GM21526 (cell line): ENCODE results near the gene TUBA3D.
"Not testable (repeated sequence)": the region's sequence is repeated elsewhere in the genome, so short reads cannot be mapped to it uniquely, and the experiment has no call there.

Source experiments
- ATAC-seq: cut with Tn5 transposase; IDR thresholded peaks from one replicate; pipeline ENCODE4 v1.9.1; 2021; ENCODE audit warnings: moderate library complexity; ENCODE audit not compliant: unreplicated experiment, low FRiP score

Gene TUBA3D

DNA sequence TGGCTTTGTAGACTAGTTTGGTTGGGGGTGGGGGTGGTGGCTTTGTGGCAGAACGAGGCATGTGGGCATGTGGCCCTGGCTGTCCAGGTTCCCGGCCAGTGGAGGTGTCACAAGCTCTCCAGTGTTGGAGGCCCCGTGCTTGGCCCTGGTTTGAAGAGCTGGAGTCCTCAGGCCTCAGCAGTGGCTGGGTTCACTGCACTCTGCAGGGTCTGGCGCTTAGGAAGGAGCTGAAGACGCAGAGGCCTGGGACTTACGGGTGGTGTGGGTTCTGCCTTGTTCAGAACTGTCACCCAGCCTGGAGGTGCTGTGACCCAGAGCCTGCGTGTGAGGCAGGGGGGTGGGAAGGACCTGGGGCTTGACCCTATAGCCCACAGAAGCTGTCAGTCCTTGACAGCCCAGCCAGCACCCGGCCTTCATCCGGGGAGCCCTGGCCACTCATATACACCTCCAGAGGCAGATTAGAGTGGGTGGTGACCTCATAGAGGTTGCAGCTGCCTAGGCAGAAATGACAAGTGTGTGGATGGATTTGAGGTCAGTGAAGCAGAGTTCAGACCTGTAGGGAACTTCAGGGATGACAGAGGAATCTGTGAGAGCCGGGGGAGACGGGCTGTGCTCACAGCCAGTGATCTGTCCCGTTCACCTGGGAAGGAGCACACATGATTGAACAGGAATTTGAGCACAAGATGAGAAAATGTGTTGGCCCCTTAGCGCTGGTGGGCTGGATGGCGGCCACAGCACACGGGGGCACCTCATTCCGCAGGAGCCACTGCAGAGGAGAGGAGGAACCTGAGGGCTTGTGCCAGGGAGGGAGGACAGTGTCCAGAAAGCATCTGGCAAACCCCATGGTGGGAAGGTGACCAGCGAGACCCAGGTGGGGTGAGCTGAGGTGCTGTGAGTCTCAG lies 36.3 kb downstream of the TUBA3D start:
- not testable (repeated sequence) for ATAC-seq

DNA sequence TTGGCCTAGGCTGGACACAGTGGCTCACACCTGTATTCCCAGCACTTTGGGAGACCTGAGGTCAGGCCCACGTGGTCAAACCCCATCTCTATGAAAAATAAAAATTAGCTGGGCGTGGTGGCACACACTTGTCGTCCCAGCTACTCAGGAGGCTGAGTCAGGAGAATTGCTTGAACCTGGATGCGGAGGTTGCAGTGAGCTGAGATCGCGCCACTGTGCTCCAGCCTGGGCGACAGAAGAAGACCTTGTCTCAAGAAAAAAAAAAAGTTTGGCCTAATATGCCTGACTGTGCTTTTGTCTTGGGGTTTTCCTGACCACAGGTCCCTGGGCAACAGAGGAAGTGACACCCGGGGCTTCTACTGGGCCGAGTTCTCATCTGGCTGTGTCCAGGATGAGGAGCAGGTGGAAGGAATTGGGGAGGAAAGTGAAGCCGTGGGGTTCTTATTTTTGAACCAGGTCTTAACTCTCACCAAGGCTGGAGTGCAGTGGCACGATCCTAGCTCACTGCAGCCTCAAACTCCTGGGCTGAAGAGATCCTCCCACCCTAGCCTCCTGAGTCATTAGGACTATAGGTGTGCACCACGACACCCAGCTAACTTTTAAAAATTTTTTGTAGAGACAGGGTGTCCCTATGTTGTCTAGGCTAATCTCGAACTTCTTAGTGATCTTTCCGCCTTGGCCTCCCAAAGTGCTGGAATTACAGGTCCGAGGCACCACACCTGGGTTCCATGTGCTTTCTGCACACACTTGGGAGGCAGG lies 38.7 kb downstream of the TUBA3D start:
- ATAC-seq, result not testable (repeated sequence)

DNA sequence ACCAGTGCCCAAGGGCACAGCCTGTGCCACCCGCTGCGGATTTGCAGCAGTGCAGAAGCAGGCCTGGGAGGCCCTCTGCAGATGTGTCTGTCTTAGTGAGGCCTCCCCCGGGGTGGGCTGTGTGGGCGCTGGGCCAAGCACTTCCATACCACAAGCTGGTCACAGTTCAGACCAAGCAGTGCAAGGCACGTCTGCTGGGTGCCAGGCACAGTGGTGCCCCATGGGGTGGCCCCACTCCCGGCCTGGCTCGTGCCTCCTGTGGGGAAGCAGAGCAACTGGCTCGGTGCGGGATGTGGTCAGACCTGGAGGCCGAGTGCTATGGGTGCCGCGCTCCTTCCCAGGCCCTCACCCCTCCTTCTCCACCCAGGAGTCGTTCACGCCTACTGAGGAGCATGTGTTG lies 39.3 kb downstream of the TUBA3D start:
- ATAC-seq, result not testable (repeated sequence)

GRCh38 chr2:131516011-131516410 lies 40.1 kb downstream of the TUBA3D start:
- ATAC-seq, result no peak

GRCh38 chr2:131516621-131517020 lies 40.7 kb downstream of the TUBA3D start:
- not testable (repeated sequence) for ATAC-seq

GRCh38 chr2:131517106-131517831 lies 41.4 kb downstream of the TUBA3D start:
- no peak for ATAC-seq

- ATAC-seq, result not testable (repeated sequence)
Observed at GRCh38 chr2:131517856-131518255, 41.9 kb downstream of the TUBA3D start.

GRCh38 chr2:131518531-131518930 lies 42.6 kb downstream of the TUBA3D start:
- ATAC-seq, result not testable (repeated sequence)

DNA sequence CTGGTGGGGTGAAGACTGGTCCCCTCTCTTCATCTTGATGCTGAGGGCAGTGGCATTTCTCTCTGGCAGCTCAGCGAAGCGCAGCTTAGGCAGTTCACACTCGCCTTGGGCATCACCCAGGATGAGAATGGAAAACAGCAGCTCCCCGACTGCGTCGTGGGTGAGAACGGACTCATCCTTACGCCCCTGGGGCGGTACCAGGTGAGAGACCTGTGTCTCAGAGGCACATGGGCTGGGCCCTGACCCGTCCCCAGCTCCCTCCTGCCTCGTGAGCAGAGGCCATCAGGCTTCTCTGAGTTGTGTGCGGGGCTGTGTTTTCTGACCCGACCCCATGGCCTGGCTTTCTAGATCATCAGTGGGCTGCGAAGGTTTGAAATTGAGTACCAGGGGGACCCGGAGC lies 43.5 kb downstream of the TUBA3D start:
- ATAC-seq, result no peak

DNA sequence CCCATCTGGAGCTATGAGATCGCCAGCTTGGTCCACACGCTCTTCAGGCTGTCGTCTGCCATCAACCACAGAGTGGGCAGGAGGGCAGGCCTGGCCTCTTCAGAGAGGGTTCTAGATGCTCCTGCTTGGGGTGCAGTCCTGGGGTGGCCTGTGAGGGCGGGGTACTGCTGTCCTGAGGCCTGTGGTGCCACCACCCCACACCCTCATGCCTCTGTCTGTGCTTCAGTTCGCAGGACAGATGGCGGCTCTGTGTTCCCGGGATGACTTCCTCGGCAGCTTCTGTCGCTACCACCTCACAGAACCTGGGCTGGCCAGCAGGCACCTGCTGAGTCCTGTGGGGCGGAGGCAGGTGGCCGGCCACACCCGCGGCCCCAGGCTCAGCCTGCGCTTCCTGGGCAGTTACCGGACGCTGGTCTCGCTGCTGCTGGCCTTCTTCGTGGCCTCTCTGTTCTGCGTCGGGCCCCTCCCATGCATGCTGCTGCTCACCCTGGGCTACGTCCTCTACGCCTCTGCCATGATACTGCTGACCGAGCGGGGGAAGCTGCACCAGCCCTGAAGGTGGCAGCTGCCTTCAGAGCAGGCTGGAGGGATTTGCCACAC lies 44.1 kb downstream of the TUBA3D start:
- ATAC-seq, result not testable (repeated sequence)

GRCh38 chr2:131520526-131520925 lies 44.6 kb downstream of the TUBA3D start:
- ATAC-seq, result no peak

- not testable (repeated sequence) for ATAC-seq
Observed at GRCh38 chr2:131521524-131521923, 45.6 kb downstream of the TUBA3D start.

DNA sequence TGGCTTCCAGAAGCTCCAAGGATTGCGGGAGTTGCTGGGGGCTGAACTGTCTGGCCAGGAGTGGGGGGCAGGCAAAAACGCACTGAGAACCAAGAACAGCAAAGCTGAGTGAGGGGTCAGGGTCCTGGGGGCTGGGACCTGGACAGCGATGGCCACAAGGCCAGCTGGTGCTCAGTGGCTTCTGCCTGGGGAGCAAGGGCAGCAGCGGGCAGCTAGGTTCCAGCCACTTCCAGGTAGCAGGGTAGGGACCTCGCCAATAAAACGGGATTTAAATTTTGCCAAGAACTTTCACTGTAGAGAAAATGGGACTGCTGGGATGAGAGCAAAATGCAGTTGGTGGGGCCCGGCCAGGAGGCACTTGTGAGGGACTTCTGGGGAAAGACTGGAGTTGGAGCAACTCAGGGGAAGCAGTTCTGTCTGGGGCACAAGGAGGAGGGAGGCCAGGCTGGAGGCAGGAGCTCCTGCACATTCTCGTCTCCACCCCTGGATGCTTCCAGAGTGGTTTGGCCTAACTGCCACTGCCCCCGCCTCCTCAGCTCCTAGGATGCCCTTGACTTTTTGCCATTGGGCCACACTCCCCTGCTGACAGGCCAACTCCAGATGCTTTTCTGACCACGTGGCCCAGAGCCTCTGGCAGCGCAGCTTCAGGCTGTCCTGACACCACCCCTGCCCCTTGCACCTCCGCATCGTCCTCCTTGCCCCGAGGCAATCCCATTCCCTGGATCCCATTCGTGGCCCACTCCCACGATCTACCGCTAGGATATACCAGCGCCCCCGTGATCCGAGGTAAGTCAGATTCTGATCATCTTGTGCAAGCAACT lies 46.3 kb downstream of the TUBA3D start:
- ATAC-seq, result no peak

- not testable (repeated sequence) for ATAC-seq
Observed at GRCh38 chr2:131525256-131525655, 49.3 kb downstream of the TUBA3D start.

- ATAC-seq, result peak; percentile 88
Observed at GRCh38 chr2:131527131-131528001, 51.4 kb downstream of the TUBA3D start, which contains the start of gene CCDC74A. Gene CCDC74A, plus strand, starts transcription at chr2:131527888. Its CDS starts 83 bp downstream, at chr2:131527971.

DNA sequence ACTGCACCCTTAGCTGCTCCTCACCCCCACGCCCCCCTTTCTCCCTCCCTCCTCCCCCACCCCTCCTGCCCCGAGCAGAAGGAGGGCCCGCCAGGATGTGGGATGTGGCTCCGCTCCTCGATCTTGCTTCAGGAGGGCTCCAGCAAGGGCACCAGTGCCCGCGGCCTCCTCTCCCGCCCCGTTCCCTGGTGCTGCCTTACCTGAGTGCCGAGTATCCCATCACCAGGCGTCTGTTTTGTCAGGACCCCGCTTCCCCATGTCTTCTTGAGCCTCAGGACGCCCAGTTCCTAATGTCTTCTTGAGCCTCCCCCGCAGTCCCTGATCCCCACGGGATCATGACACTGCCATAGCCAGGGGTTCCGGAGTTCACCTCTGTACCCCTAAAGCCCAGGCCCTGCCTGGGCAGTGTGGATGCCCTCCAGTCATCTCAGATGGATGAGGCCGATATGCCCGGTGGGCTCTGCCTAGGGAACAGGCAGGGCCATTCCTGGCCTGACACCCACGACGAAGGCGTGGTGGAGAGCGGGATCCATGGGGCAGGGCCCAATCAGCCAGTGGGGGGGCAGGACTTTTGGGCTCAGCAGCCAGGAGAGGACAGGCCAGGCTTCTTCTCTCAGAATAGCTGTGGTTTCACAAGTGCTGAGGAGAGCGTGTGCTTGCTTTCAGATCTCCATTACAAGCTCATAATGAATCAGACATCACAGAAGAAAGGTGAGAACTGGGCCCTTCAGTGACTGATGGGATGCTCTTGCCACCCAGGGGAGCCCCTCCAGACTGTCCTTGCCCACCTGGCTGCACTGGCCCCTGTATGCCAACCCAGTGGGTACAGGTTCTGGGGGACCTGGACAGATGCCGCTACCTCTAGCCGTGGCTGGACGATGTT lies 53.3 kb downstream of the TUBA3D start:
- ATAC-seq, result peak; percentile 58

- ATAC-seq, result not testable (repeated sequence)
Observed at GRCh38 chr2:131529864-131530445, 54.0 kb downstream of the TUBA3D start.
